T-cell (primary cell): ENCODE data around the gene CROCC. TPM values are rescaled to one million over a fixed set of nuclear protein-coding genes. Genes with fewer than 3 reads are reported as not detected.
"Not testable (repeated sequence)": the region's sequence is repeated elsewhere in the genome, so short reads cannot be mapped to it uniquely, and the experiment has no call there.

ENCODE experiments used
- ATAC-seq, 4 experiments: fragments of 200-7000 bp in 3 of 4; fragments of 150-1000 bp in 1 of 4; cut with Tn5 transposase; replicated peaks in 1 of 4; 1 replicate in 3 of 4; 2 replicates in 1 of 4; pipeline ENCODE4 v1.10.0; 2021; ENCODE audit warnings: moderate library complexity in 3 of 4, mild to moderate bottlenecking in 2 of 4, moderate number of reproducible peaks in 1 of 4
- CTCF ChIA-PET, 2 donors: fragments of 300-600 bp; sonication (Branson Sonifier 250); formaldehyde crosslinking; loops; one replicate each; lab custom pipeline; 2022; ENCODE audit warnings: antibody characterized with exemption in 2 of 2; lab: Charles Lee
- POLR2A ChIA-PET, 2 donors: fragments of 300-600 bp; sonication (Branson Sonifier 250); formaldehyde crosslinking; loops; one replicate each; lab custom pipeline; 2022; ENCODE audit warnings: antibody characterized with exemption in 2 of 2; lab: Charles Lee
- DNase-seq, 35 experiments: peaks; one replicate each; pipeline versions ENCODE4 v3.0.0 to v3.0.0-alpha.2; 2013 to 2023
- H3K27ac ChIP-seq: one replicate; pipeline ENCODE4 v1.5.1; 2013; ENCODE audit warnings: low read length
- H3K27me3 ChIP-seq, 2 experiments: replicated peaks in 1 of 2; 1 replicate in 1 of 2; 2 replicates in 1 of 2; pipeline versions ENCODE4 v1.6.1 to v1.7.0; 2013; ENCODE audit warnings: low read length in 1 of 2, mixed read lengths in 1 of 2; ENCODE audit not compliant: control insufficient read depth in 2 of 2, insufficient read depth in 2 of 2; ENCODE audit errors: extremely low read depth in 1 of 2
- H3K36me3 ChIP-seq, 2 donors: 1 replicate in 1 of 2; 2 replicates in 1 of 2; pipeline versions ENCODE4 v1.6.1 to v1.7.0; 2013; ENCODE audit warnings: low read length in 1 of 2; ENCODE audit not compliant: control insufficient read depth in 2 of 2, insufficient read depth in 1 of 2; ENCODE audit errors: extremely low read depth in 1 of 2
- H3K4me1 ChIP-seq, 2 experiments: 1 replicate in 1 of 2; 2 replicates in 1 of 2; pipeline versions ENCODE4 v1.6.1 to v1.7.0; 2013; ENCODE audit warnings: low read length in 2 of 2, mixed read lengths in 1 of 2; ENCODE audit not compliant: insufficient read depth in 2 of 2, control insufficient read depth in 1 of 2; ENCODE audit errors: extremely low read depth in 1 of 2
- H3K4me3 ChIP-seq, 2 donors: 1 replicate in 1 of 2; 2 replicates in 1 of 2; pipeline versions ENCODE4 v1.5.1 to v1.7.0; 2013; ENCODE audit warnings: mild to moderate bottlenecking in 2 of 2, low read length in 1 of 2, moderate library complexity in 1 of 2; ENCODE audit not compliant: control insufficient read depth in 1 of 2; ENCODE audit errors: extremely low read depth in 1 of 2
- H3K9me3 ChIP-seq: 2 replicates; pipeline ENCODE4 v1.7.0; 2013
- H3K27ac Mint-ChIP-seq, 2 donors: one replicate each; pipeline ENCODE4 v1.8.0; 2020 to 2021; ENCODE audit warnings: mild to moderate bottlenecking in 2 of 2, mixed read lengths in 2 of 2
- H3K27me3 Mint-ChIP-seq, 2 donors: one replicate each; pipeline ENCODE4 v1.8.0; 2021 to 2022; ENCODE audit warnings: mixed read lengths in 2 of 2
- H3K36me3 Mint-ChIP-seq: one replicate; pipeline ENCODE4 v1.8.0; 2021; ENCODE audit warnings: mixed read lengths
- H3K4me1 Mint-ChIP-seq, 3 donors: one replicate each; pipeline ENCODE4 v1.8.0; 2020 to 2022; ENCODE audit warnings: mixed read lengths in 3 of 3, mild to moderate bottlenecking in 1 of 3
- H3K4me3 Mint-ChIP-seq, 3 donors: one replicate each; pipeline ENCODE4 v1.8.0; 2020 to 2022; ENCODE audit warnings: mild to moderate bottlenecking in 3 of 3, mixed read lengths in 3 of 3, moderate library complexity in 3 of 3
- H3K9me3 Mint-ChIP-seq, 3 donors: one replicate each; pipeline ENCODE4 v1.8.0; 2020 to 2022; ENCODE audit warnings: mixed read lengths in 3 of 3
- WGBS: methylation state at CpG from one replicate; pipeline ENCODE4 v1.1.5; 2013; ENCODE audit warnings: missing lambda C conversion rate; ENCODE audit not compliant: insufficient coverage; 5-methylcytosine and 5-hydroxymethylcytosine counted together
- total RNA-seq, 35 experiments: library from RNA in 6 of 35; stranded (reverse) in 6 of 35; fragments of 120-200 nt in 1 of 35; gene quantifications; one replicate each; pipeline versions ENCODE4 v1.2.1 to v1.2.4 and lab custom pipeline; 2013 to 2026

Gene CROCC
- total RNA-seq, 5 donors from 2014 or later (not counting 1 experiment from before 2014, with no cell fraction given): 59.3 to 104 (median 86.4) TPM

- peaks cover 0 to 4% of the 10 kb centered on the region in 2 donors for H3K36me3 ChIP-seq
- no peak overlapping the region for H3K4me3 ChIP-seq
- Mint-ChIP-seq H3K27me3 (no peaks in the 10 kb centered on the region), H3K4me3 (no peak overlapping the region), H3K36me3 (peaks cover 7% of the 10 kb centered on the region), H3K9me3 (no peaks in the 10 kb centered on the region), H3K27ac (no peak overlapping the region), H3K4me1 (peaks cover 26 to 36% (median 29%) of the 10 kb centered on the region in 3 donors)
- POLR2A ChIA-PET: no interaction called here
- CTCF ChIA-PET: interaction anchor here in 1 of 2 donors (0.5 kb wide), 2 partner anchors 9 to 103 kb away, joined by 5 to 8 read pairs; no protein-coding TSS in a partner anchor
- H3K9me3 ChIP-seq: no peaks in the 10 kb centered on the region
- DNase-seq (no peak), ATAC-seq (no peak)
- H3K4me1 ChIP-seq: peaks cover 0 to 21% of the 10 kb centered on the region in 2 experiments
- H3K27me3 ChIP-seq: no peaks in the 10 kb centered on the region
- WGBS: 89% methylated on average over 12 of the region's 13 CpGs
- H3K27ac ChIP-seq: no peak overlapping the region
Observed at GRCh38 chr1:16925635-16926490, 4.1 kb downstream of the CROCC start.

GRCh38 chr1:16926491-16927073 lies 4.9 kb downstream of the CROCC start:
- peaks cover 0 to 14% of the 10 kb centered on the region in 2 experiments for H3K4me1 ChIP-seq
- no peak for ATAC-seq
- no peaks in the 10 kb centered on the region for H3K27me3 ChIP-seq
- ChIA-PET POLR2A (no interaction called here), CTCF (interaction anchor here in 1 of 2 donors (0.5 kb wide), 1 partner anchor 8 kb away, joined by 5 read pairs; no protein-coding TSS in a partner anchor)
- DNase-seq: no peak
- Mint-ChIP-seq H3K9me3 (no peaks in the 10 kb centered on the region), H3K4me1 (peaks cover 19 to 31% (median 22%) of the 10 kb centered on the region in 3 donors), H3K4me3 (no peak overlapping the region), H3K27ac (no peak overlapping the region), H3K27me3 (no peaks in the 10 kb centered on the region), H3K36me3 (peaks cover 13% of the 10 kb centered on the region)
- no peaks in the 10 kb centered on the region for H3K9me3 ChIP-seq
- H3K4me3 ChIP-seq: no peak overlapping the region
- peaks cover 0 to 4% of the 10 kb centered on the region in 2 donors for H3K36me3 ChIP-seq
- 69% methylated on average over 9 of the region's 10 CpGs for WGBS
- no peak overlapping the region for H3K27ac ChIP-seq

GRCh38 chr1:16927256-16927655 lies 5.5 kb downstream of the CROCC start:
- DNase-seq (no peak), ATAC-seq (peak in 2 of 4 experiments; percentile 20 to 47)
- Mint-ChIP-seq H3K27ac (peak overlapping the region in 1 of 2 donors; percentile 24), H3K36me3 (peaks cover 15% of the 10 kb centered on the region), H3K4me3 (no peak overlapping the region), H3K27me3 (no peaks in the 10 kb centered on the region), H3K4me1 (peaks cover 12 to 25% (median 15%) of the 10 kb centered on the region in 3 donors), H3K9me3 (no peaks in the 10 kb centered on the region)
- Histone ChIP-seq H3K27ac (no peak overlapping the region), H3K36me3 (peaks cover 0 to 4% of the 10 kb centered on the region in 2 donors), H3K27me3 (no peaks in the 10 kb centered on the region), H3K4me1 (peaks cover 0 to 7% of the 10 kb centered on the region in 2 experiments), H3K4me3 (no peak overlapping the region), H3K9me3 (no peaks in the 10 kb centered on the region)
- ChIA-PET POLR2A (no interaction called here), CTCF (no interaction called here)
- 81% methylated on average over 14 of the region's 14 CpGs for WGBS

GRCh38 chr1:16927711-16928485 lies 6.2 kb downstream of the CROCC start:
- no peaks in the 10 kb centered on the region for H3K27me3 Mint-ChIP-seq
- 83% methylated on average over 12 of the region's 13 CpGs for WGBS
- POLR2A ChIA-PET: interaction anchor here in 1 of 2 donors (0.6 kb wide), 1 partner anchor 1083 kb away, joined by 3 read pairs; no protein-coding TSS in a partner anchor
- Histone ChIP-seq H3K36me3 (peaks cover 0 to 4% of the 10 kb centered on the region in 2 donors), H3K9me3 (no peaks in the 10 kb centered on the region), H3K27ac (no peak overlapping the region), H3K27me3 (no peaks in the 10 kb centered on the region), H3K4me1 (peaks cover 0 to 3% of the 10 kb centered on the region in 2 experiments), H3K4me3 (no peak overlapping the region)
- H3K36me3 Mint-ChIP-seq: peaks cover 21% of the 10 kb centered on the region
- H3K4me1 Mint-ChIP-seq: peaks cover 6 to 25% (median 10%) of the 10 kb centered on the region in 3 donors
- H3K9me3 Mint-ChIP-seq: no peaks in the 10 kb centered on the region
- DNase-seq (no peak), ATAC-seq (peak in 2 of 4 experiments; percentile 20 to 56)
- no peak overlapping the region for H3K27ac Mint-ChIP-seq
- no peak overlapping the region for H3K4me3 Mint-ChIP-seq
- CTCF ChIA-PET: no interaction called here

GRCh38 chr1:16929146-16930041 lies 7.7 kb downstream of the CROCC start:
- DNase-seq, H3K4me3 ChIP-seq, H3K4me3 Mint-ChIP-seq, ATAC-seq, H3K9me3 Mint-ChIP-seq, H3K27ac Mint-ChIP-seq, POLR2A ChIA-PET, H3K27me3 Mint-ChIP-seq, H3K36me3 ChIP-seq, H3K27me3 ChIP-seq, H3K27ac ChIP-seq, H3K9me3 ChIP-seq, H3K4me1 ChIP-seq: not testable (repeated sequence)
- Mint-ChIP-seq H3K4me1 (peaks cover 2 to 25% (median 8%) of the 10 kb centered on the region in 3 donors), H3K36me3 (peaks cover 21% of the 10 kb centered on the region)
- 88% methylated on average over 18 of the region's 24 CpGs for WGBS
- CTCF ChIA-PET: interaction anchor here in 1 of 2 donors (0.5 to 0.6 kb wide), 2 partner anchors 31 to 48 kb away, joined by 3 read pairs; no protein-coding TSS in a partner anchor
